Activated CD4-positive, CD25-positive, alpha-beta regulatory T cell treated with anti-CD3 and anti-CD28 coated beads, Interleukin-2, amount 50 U/mL, for 24 hours (primary cell): ENCODE data around the gene CAMK2D.

Experiments used
- ATAC-seq, 2 donors: fragments of 150-1000 bp; cut with Tn5 transposase; one replicate each; pipeline ENCODE4 v1.10.0; 2021; ENCODE audit warnings: mild to moderate bottlenecking in 1 of 2, moderate library complexity in 1 of 2

The CAMK2D gene

GRCh38 chr4:113467581-113467980, 294.0 kb downstream of the CAMK2D start:
- ATAC-seq: peak; percentile 36 to 41

DNA sequence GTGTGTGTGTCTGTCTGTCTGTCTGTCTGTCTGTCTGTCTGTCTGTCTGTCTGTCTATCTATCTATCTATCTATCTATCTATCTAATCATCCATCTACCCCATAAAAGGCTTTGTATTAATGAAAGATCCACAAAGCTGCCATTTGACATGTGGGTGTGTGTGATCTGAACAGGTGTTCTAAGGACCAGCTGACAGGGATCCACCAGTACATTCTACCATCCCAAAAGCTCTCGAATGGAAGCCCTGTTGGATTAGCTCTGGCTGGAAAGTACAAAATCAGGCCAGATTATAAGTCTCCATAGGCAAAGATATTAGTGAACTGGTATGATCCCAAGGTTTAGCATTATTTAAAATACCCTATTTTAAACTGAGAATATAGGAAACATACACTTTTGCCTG, 299.3 kb downstream of the CAMK2D start:
- ATAC-seq: no peak

DNA sequence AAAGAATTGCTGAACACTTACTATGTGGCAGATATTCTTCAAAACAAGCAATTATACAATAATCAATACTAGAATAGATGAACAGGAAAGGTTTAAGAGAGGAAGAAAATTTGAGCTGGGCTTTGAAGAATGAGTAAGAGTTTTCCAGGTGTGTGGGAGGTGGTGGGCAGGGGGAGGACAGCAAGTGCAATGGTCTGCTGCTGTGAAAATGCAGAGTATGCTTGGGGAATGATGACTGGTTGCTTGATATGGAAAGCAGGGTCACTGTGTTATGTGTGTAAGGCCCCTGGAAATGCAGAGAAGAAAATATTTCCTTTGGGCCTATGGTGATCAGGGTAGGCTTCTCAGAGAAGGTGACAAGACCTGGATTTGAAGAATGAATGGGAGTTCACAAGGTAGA, 300.3 kb downstream of the CAMK2D start:
- no peak for ATAC-seq

- no peak for ATAC-seq
Observed at GRCh38 chr4:113457886-113458285, 303.7 kb downstream of the CAMK2D start.

- ATAC-seq: no peak
Observed at GRCh38 chr4:113457121-113457520, 304.4 kb downstream of the CAMK2D start.

DNA sequence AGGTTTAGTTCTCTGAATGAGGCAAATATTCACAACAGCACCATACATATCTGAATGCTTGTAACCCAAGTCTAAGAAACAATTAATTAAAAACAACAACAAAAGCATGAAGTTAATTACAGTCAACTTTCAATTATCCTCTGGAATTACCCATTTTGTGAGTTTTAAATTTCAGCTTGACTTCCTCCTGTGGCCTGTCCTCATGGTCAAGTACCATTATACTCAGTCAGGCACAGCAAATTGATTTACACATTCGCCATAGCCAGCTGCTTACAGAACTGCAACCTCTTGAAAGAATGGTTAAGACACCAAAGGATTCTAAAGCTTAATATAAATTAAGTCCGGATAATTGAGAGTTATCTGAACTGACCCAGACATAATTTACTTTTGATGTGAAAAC, 306.5 kb downstream of the CAMK2D start:
- ATAC-seq: no peak

GRCh38 chr4:113452868-113453620, 308.5 kb downstream of the CAMK2D start:
- no peak for ATAC-seq

DNA sequence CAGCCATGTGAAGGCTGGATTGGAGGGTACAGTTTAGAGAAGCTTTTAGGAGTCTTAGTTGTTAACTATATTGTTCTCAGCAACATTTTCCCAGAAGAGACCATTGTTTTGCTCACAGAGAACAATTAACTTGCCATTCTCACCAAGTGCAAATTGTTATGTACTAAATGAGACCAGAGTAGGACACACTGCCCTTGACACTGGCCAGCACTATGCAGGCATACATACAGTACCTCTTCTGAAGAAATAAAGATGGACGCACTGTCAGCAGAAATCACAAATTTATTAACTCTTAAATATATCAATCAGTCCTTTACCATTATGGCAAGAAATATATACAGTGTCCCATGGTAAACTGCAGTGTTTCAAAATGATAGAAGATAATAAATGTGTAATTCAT, 309.4 kb downstream of the CAMK2D start:
- ATAC-seq: no peak

DNA sequence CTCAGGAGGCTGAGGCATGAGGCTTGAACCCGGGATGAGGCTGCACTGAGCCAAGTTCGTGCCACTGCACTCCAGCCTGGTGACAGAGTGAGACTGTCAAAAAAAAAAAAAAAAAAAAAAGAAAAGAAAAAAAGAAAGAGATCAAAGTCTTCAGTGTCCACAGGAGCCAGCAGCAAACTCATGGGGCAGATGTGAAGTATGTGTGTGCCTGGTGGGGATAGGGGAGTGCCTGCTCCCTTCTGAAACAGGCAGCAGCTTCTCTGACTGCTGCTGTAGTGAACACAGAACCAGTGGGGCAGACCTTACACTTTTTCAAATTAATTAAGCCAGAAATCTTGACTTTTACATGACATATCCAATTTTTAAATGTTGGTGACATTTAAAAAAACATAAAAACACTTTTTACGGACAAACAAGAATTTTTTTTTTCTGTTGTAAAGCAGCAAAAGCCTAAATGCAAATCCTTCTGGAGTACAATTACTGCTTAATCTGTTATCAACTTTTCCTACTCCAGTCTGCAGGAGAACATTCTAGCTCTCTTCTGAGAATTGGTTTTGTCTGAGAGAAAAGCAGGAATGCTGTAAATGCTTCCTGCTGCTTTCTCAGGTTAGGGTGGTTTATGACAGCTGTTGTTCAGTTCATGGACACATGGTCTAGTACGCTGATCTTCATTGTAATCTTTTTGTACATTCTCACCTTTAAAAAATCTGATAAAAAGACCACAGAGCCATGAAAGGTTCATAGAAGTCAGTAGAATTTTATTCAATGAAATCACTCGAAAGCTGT, 311.1 kb downstream of the CAMK2D start:
- no peak for ATAC-seq

GRCh38 chr4:113449410-113449974, 312.0 kb downstream of the CAMK2D start:
- no peak for ATAC-seq

GRCh38 chr4:113447769-113448168, 313.8 kb downstream of the CAMK2D start:
- peak; percentile 46 to 50 for ATAC-seq

DNA sequence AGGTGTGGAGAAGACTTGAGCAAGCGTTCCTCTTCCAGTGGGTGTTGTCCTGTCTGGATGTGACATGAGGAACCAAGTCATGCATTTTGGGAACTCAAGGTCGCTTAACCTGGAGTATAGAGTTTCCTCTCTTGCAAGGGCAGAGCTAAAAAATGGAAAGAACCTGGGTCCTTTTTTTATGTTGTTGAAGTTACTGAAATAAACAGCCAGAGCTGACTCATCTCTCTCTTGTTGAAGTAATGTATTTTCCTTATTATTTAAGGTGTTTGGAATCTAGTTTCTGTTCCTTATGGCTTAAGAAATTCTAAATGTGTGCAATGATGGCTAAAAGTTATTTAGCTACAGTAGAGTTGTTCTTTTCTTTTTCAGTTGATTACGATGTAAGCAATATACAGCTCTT, 314.5 kb downstream of the CAMK2D start:
- no peak for ATAC-seq

- ATAC-seq: peak; percentile 82 to 89
Observed at GRCh38 chr4:113446019-113446418, 315.5 kb downstream of the CAMK2D start.

GRCh38 chr4:113445286-113445685, 316.3 kb downstream of the CAMK2D start:
- ATAC-seq: no peak

DNA sequence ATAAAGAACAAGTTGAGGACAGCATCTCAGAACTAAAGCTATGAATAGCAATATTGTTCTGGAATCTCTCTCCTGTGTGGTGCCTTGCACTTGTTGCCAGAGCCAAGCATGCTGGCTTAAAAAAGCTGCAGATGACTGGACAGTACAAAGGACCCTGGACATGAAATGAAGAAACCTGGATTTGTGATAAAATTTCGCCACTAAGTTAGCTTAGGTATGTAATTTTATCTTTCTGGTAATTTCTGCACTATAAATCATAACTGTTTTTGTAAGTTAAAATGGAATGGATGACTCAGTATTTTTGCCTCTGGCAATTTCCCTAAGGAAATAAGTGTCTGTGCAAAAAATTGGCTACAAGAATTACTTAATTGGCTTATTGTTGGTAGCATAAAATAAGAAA, 317.2 kb downstream of the CAMK2D start:
- no peak for ATAC-seq

DNA sequence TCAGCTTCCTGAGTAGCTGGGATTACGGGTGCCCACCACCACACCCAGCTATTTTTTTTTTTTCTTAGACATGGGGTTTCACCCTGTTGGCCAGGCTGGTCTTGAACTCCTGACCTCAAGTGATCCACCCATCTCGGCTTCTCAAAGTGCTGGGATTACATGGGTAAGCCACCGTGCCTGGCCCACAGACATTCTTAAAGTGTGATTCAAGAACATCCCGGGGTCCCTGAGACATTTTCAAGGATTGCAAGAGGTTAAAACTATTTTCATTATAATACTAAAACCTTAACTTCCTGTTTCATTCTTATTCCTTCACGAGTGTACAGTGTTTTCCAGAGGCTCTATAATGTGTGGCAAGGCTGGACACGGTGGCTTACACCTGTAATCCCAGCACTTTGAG, 318.7 kb downstream of the CAMK2D start:
- ATAC-seq: no peak

DNA sequence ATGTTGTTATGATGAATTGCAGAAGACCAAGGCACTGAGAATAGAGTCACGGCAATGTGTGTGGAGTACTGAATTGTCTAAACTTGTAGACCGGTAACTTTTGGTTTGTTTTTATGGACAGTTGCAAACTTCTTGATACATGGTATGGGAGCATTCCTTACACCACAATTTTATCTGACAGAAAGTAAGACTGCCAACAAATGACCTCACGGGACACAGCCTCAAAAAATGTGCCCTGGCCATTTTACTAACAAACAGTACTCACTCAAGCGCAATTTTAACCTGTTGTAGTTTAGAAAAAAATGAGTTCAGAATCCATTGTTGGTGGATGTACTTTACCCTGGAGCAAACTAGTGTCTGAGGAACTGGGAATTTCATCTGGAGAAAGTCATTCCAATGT, 321.2 kb downstream of the CAMK2D start:
- ATAC-seq: no peak

- ATAC-seq: no peak
Observed at GRCh38 chr4:113438596-113438995, 322.9 kb downstream of the CAMK2D start.

GRCh38 chr4:113437129-113437528, 324.4 kb downstream of the CAMK2D start:
- ATAC-seq: no peak

DNA sequence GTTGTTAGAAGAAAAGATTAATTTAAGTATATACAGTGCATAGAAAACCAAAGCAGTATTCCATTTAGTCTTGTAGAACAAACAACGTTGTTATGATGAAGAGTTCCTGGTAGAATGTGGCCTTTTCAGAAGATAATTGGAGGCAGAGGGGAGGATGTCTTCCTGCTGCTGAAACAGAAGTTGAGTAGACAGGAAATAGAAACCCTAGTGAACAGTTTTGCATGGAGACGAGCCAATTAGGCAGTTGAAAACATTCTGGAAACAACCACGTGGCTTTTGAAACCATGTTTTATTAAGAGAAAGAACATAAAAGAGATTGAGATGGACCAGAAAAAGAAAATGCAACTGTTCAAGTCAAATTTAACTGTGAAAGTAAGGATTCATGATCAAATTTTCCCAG, 325.2 kb downstream of the CAMK2D start:
- ATAC-seq: no peak

GRCh38 chr4:113435893-113436292, 325.6 kb downstream of the CAMK2D start:
- ATAC-seq: peak in 1 of 2 donors; percentile 62

DNA sequence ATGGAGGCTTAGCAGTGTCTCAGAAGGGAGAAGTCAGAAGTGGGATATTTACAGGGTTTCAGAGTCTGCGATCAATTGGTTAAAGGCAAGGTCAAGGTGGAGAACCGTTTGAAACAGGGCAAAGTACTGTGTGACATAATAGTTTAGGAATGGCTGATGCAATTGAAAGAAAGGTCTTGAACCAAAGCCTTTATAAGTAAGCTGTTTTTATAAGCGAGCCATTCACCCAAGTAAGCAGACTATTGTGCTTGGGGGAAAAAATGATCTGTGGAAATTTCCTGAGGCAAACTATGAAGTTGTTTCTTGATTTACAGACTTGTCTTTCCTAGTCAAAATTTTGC, 327.3 kb downstream of the CAMK2D start:
- ATAC-seq: no peak

DNA sequence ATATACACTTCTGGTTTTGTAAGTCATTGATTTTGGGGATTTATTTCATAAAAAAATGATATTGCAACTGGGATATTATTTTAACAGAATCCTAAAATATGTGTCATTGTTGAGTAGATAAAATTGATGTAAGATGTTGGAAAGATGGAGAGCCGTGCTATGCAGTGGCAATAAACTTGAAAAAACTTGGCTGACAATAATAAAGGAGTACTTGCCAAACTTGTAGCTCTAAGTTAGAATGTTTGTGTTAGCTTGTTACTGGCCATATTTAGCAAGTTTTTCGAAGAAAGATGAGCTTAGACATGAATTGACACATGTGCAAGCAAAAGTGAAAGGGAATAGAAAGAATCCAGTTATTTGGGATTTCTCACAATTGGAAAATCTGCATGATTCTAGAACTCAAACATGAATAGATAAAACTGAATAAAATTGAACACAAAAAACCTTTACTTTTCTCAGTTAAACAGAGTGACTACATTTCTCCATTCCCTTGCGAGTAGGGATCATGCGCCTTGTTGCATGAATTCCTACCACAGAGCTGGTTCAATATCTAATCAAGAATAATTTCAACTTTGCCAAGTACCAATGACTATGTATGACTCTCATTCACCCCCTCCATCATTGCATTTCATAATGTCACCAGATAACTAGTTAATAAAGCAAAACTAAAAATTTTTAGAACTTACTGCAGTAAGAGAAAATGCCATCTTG, 327.8 kb downstream of the CAMK2D start:
- no peak for ATAC-seq
